ENCODE measurements around the gene PDE1C. TPM values are rescaled to one million over a fixed set of nuclear protein-coding genes. Genes with fewer than 3 reads are reported as not detected.
A peak's percentile ranks its signal among the peaks of the same experiment; 100 is the strongest.

The PDE1C gene
- total and polyA plus RNA-seq, 9 donors, result 4.8 to 20.0 (median 11.8) TPM

- intact Hi-C loops (cut with DNase I), result loop anchor here in 3 of 4 donors (5.0 to 10.0 kb wide), 4 partner anchors 454 to 613 kb away; no protein-coding TSS in a partner anchor
- no peak overlapping the region for H3K27ac ChIP-seq
- WGBS, 3 donors, result 79 to 90% (median 88%) methylated on average over 1 of the region's 1 CpG
These were observed 322.1 kb downstream of the PDE1C start for GRCh38 chr7:31748084-31748483.

GRCh38 chr7:31747553-31747952, 322.7 kb downstream of the PDE1C start:
- no peak for DNase-seq
- no peak for TF ChIP-seq POLR2A (IDR thresholded peaks at IDR 0.05)
- TF ChIP-seq EP300 (IDR thresholded peaks at IDR 0.05), result no peak
- TF ChIP-seq CTCF (IDR thresholded peaks at IDR 0.05), result no peak
- Histone ChIP-seq H3K9me3 (no peaks in the 10 kb centered on the region), H3K4me3 (no peak overlapping the region), H3K27me3 (no peaks in the 10 kb centered on the region), H3K4me1 (ENCODE audit: insufficient read depth) (no peaks in the 10 kb centered on the region), H3K27ac (no peak overlapping the region), H3K36me3 (no peaks in the 10 kb centered on the region)
- intact Hi-C loops (cut with DNase I), result loop anchor here in 3 of 4 donors (5.0 to 10.0 kb wide), 4 partner anchors 455 to 613 kb away; no protein-coding TSS in a partner anchor

More at GRCh38 chr7:31748084-31748483, 322.1 kb downstream of the PDE1C start:
- Histone ChIP-seq H3K27me3 (no peaks in the 10 kb centered on the region), H3K4me3 (no peak overlapping the region), H3K4me1 (ENCODE audit: insufficient read depth) (no peaks in the 10 kb centered on the region), H3K36me3 (no peaks in the 10 kb centered on the region), H3K9me3 (no peaks in the 10 kb centered on the region)
- TF ChIP-seq CTCF (IDR thresholded peaks at IDR 0.05) (no peak), POLR2A (IDR thresholded peaks at IDR 0.05) (no peak), EP300 (IDR thresholded peaks at IDR 0.05) (no peak)
- DNase-seq, result no peak

GRCh38 chr7:31744294-31744874, 325.8 kb downstream of the PDE1C start:
- H3K27me3 ChIP-seq, result no peaks in the 10 kb centered on the region
- H3K9me3 ChIP-seq, result no peaks in the 10 kb centered on the region
- no peaks in the 10 kb centered on the region for H3K36me3 ChIP-seq
- no peak for TF ChIP-seq EP300 (IDR thresholded peaks at IDR 0.05)
- TF ChIP-seq CTCF (IDR thresholded peaks at IDR 0.05), result peak; percentile 32 to 76 (median 60)
- 3 to 5% (median 4%) methylated on average over 4 of the region's 4 CpGs for WGBS, 3 donors
- DNase-seq, result peak; percentile 18 to 69 (median 59)
- H3K4me3 ChIP-seq, result no peak overlapping the region
- no peaks in the 10 kb centered on the region for H3K4me1 ChIP-seq (ENCODE audit: insufficient read depth)
- intact Hi-C loops (cut with DNase I), result loop anchor here in 2 of 4 donors (10.0 kb wide), 2 partner anchors 600 to 610 kb away; no protein-coding TSS in a partner anchor
- H3K27ac ChIP-seq, result no peak overlapping the region

- WGBS, 3 donors, result 60 to 79% (median 63%) methylated on average over 4 of the region's 4 CpGs
- H3K27me3 ChIP-seq, result no peaks in the 10 kb centered on the region
- no peaks in the 10 kb centered on the region for H3K9me3 ChIP-seq
- TF ChIP-seq POLR2A (IDR thresholded peaks at IDR 0.05), result no peak
- TF ChIP-seq CTCF (IDR thresholded peaks at IDR 0.05), result no peak
- no peak for TF ChIP-seq EP300 (IDR thresholded peaks at IDR 0.05)
- no peaks in the 10 kb centered on the region for H3K36me3 ChIP-seq
- no peaks in the 10 kb centered on the region for H3K4me1 ChIP-seq (ENCODE audit: insufficient read depth)
- H3K4me3 ChIP-seq, result no peak overlapping the region
- H3K27ac ChIP-seq, result no peak overlapping the region
- intact Hi-C loops (cut with DNase I), result loop anchor here in 2 of 4 donors (10.0 kb wide), 2 partner anchors 603 to 607 kb away; no protein-coding TSS in a partner anchor
- no peak for DNase-seq
These were observed 328.4 kb downstream of the PDE1C start for GRCh38 chr7:31741852-31742251.

Data from ovary (tissue), 9 donors.